ENCODE measurements around the gene NAA80.

NAA80 gene

GRCh38 chr3:50330330-50330729 is 31.1 kb upstream of the NAA80 start:
- in situ Hi-C loops (cut with HindIII; ENCODE audit: low sequenced_read_pairs) = no loop called here

GRCh38 chr3:50327943-50328691 is 28.9 kb upstream of the NAA80 start, which contains the start of gene TUSC2:
Gene TUSC2 (minus strand): TSS chr3:50328223. CDS start chr3:50328099, 124 bp downstream.
- in situ Hi-C loops (cut with HindIII; ENCODE audit: low sequenced_read_pairs) = loop anchor here (5.0 kb wide), 2 partner anchors 51 to 86 kb away; partner anchors contain the start of gene LSMEM2

GRCh38 chr3:50327129-50327528 is 27.9 kb upstream of the NAA80 start:
- in situ Hi-C loops (cut with HindIII; ENCODE audit: low sequenced_read_pairs) = loop anchor here (5.0 kb wide), 2 partner anchors 50 to 85 kb away; partner anchors contain the start of gene LSMEM2

GRCh38 chr3:50326182-50326541 is 27.0 kb upstream of the NAA80 start:
- in situ Hi-C loops (cut with HindIII; ENCODE audit: low sequenced_read_pairs) = loop anchor here (5.0 kb wide), 2 partner anchors 49 to 84 kb away; partner anchors contain the start of gene LSMEM2

- in situ Hi-C loops (cut with HindIII; ENCODE audit: low sequenced_read_pairs) = loop anchor here (5.0 kb wide), 2 partner anchors 48 to 83 kb away; partner anchors contain the start of gene LSMEM2
Observed at GRCh38 chr3:50325497-50326181, 26.4 kb upstream of the NAA80 start.

GRCh38 chr3:50325113-50325480 is 25.9 kb upstream of the NAA80 start:
- in situ Hi-C loops (cut with HindIII; ENCODE audit: low sequenced_read_pairs) = loop anchor here (5.0 kb wide), 2 partner anchors 48 to 83 kb away; partner anchors contain the start of gene LSMEM2

GRCh38 chr3:50324351-50325112 is 25.3 kb upstream of the NAA80 start:
- in situ Hi-C loops (cut with HindIII; ENCODE audit: low sequenced_read_pairs) = loop anchor here (5.0 kb wide), 2 partner anchors 47 to 82 kb away; partner anchors contain the start of gene LSMEM2

- in situ Hi-C loops (cut with HindIII; ENCODE audit: low sequenced_read_pairs) = no loop called here
Observed at GRCh38 chr3:50323614-50324199, 24.5 kb upstream of the NAA80 start.

GRCh38 chr3:50323092-50323600 is 23.9 kb upstream of the NAA80 start:
- in situ Hi-C loops (cut with HindIII; ENCODE audit: low sequenced_read_pairs) = no loop called here

- in situ Hi-C loops (cut with HindIII; ENCODE audit: low sequenced_read_pairs) = no loop called here
Observed at GRCh38 chr3:50322386-50323091, 23.3 kb upstream of the NAA80 start, which contains the start of gene HYAL2. Gene HYAL2 (minus strand): TSS chr3:50322745. CDS start chr3:50320489, 2,256 bp downstream.

GRCh38 chr3:50322115-50322385 is 22.8 kb upstream of the NAA80 start:
- in situ Hi-C loops (cut with HindIII; ENCODE audit: low sequenced_read_pairs) = no loop called here

- in situ Hi-C loops (cut with HindIII; ENCODE audit: low sequenced_read_pairs) = no loop called here
Observed at GRCh38 chr3:50321336-50322114, 22.3 kb upstream of the NAA80 start.

- in situ Hi-C loops (cut with HindIII; ENCODE audit: low sequenced_read_pairs) = no loop called here
Observed at GRCh38 chr3:50320853-50321335, 21.7 kb upstream of the NAA80 start.

- in situ Hi-C loops (cut with HindIII; ENCODE audit: low sequenced_read_pairs) = no loop called here
Observed at GRCh38 chr3:50319894-50320625, 20.9 kb upstream of the NAA80 start.

- in situ Hi-C loops (cut with HindIII; ENCODE audit: low sequenced_read_pairs) = no loop called here
Observed at GRCh38 chr3:50319181-50319893, 20.1 kb upstream of the NAA80 start.

- in situ Hi-C loops (cut with HindIII; ENCODE audit: low sequenced_read_pairs) = no loop called here
Observed at GRCh38 chr3:50318615-50319014, 19.4 kb upstream of the NAA80 start.

GRCh38 chr3:50318163-50318562 is 19.0 kb upstream of the NAA80 start:
- in situ Hi-C loops (cut with HindIII; ENCODE audit: low sequenced_read_pairs) = no loop called here

- in situ Hi-C loops (cut with HindIII; ENCODE audit: low sequenced_read_pairs) = no loop called here
Observed at GRCh38 chr3:50317300-50317699, 18.1 kb upstream of the NAA80 start.

Measured in endothelial cell of hepatic sinusoid (primary cell).